ENCODE data around the gene PEX10. TPM values are rescaled to one million over a fixed set of nuclear protein-coding genes. Genes with fewer than 3 reads are reported as not detected.

Gene PEX10
- total and polyA plus RNA-seq, 4 donors: 6.2 to 16.4 (median 11.8) TPM

DNA sequence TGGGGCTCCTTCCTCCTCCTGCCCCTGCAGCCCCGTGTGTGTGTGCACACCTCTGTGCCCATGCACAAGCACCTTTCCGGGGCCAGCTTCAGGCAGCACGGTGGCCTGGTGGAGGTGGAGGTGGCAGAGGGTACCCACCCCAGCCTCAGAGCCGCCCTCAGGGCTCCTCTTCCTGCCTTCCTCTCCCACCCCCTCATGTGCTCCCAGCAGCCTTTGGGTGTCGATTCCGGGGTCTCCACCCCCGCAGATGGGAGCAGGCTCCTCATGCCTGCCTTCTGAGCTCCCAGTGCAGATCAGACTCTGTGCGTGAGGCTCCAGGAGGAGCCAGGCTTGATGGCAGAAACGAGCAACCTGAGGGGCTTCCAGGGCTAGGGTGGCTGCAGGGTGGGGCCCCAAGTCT, 34.5 kb upstream of the PEX10 start:
- H3K27me3 ChIP-seq (ENCODE audit: control insufficient read depth in 4 of 4, insufficient read depth in 4 of 4, low read length in 3 of 4): peaks cover 0 to 9% (median 5%) of the 10 kb centered on the region in 4 donors
- TF ChIP-seq SP1 (IDR thresholded peaks at IDR 0.05): no peak
- TF ChIP-seq FOXA2 (IDR thresholded peaks at IDR 0.05): no peak
- no peak for TF ChIP-seq NR2F2 (IDR thresholded peaks at IDR 0.05)
- TF ChIP-seq, protein P1, sequence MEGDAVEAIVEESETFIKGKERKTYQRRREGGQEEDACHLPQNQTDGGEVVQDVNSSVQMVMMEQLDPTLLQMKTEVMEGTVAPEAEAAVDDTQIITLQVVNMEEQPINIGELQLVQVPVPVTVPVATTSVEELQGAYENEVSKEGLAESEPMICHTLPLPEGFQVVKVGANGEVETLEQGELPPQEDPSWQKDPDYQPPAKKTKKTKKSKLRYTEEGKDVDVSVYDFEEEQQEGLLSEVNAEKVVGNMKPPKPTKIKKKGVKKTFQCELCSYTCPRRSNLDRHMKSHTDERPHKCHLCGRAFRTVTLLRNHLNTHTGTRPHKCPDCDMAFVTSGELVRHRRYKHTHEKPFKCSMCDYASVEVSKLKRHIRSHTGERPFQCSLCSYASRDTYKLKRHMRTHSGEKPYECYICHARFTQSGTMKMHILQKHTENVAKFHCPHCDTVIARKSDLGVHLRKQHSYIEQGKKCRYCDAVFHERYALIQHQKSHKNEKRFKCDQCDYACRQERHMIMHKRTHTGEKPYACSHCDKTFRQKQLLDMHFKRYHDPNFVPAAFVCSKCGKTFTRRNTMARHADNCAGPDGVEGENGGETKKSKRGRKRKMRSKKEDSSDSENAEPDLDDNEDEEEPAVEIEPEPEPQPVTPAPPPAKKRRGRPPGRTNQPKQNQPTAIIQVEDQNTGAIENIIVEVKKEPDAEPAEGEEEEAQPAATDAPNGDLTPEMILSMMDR (IDR thresholded peaks at IDR 0.05; ENCODE audit: low read depth, low read length, missing input control): no peak
- TF ChIP-seq JUND (IDR thresholded peaks at IDR 0.05): no peak
- TF ChIP-seq YY1 (IDR thresholded peaks at IDR 0.05): no peak
- TF ChIP-seq, protein P2, sequence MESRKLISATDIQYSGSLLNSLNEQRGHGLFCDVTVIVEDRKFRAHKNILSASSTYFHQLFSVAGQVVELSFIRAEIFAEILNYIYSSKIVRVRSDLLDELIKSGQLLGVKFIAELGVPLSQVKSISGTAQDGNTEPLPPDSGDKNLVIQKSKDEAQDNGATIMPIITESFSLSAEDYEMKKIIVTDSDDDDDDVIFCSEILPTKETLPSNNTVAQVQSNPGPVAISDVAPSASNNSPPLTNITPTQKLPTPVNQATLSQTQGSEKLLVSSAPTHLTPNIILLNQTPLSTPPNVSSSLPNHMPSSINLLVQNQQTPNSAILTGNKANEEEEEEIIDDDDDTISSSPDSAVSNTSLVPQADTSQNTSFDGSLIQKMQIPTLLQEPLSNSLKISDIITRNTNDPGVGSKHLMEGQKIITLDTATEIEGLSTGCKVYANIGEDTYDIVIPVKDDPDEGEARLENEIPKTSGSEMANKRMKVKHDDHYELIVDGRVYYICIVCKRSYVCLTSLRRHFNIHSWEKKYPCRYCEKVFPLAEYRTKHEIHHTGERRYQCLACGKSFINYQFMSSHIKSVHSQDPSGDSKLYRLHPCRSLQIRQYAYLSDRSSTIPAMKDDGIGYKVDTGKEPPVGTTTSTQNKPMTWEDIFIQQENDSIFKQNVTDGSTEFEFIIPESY (IDR thresholded peaks at IDR 0.05): no peak
- TF ChIP-seq, protein P3, sequence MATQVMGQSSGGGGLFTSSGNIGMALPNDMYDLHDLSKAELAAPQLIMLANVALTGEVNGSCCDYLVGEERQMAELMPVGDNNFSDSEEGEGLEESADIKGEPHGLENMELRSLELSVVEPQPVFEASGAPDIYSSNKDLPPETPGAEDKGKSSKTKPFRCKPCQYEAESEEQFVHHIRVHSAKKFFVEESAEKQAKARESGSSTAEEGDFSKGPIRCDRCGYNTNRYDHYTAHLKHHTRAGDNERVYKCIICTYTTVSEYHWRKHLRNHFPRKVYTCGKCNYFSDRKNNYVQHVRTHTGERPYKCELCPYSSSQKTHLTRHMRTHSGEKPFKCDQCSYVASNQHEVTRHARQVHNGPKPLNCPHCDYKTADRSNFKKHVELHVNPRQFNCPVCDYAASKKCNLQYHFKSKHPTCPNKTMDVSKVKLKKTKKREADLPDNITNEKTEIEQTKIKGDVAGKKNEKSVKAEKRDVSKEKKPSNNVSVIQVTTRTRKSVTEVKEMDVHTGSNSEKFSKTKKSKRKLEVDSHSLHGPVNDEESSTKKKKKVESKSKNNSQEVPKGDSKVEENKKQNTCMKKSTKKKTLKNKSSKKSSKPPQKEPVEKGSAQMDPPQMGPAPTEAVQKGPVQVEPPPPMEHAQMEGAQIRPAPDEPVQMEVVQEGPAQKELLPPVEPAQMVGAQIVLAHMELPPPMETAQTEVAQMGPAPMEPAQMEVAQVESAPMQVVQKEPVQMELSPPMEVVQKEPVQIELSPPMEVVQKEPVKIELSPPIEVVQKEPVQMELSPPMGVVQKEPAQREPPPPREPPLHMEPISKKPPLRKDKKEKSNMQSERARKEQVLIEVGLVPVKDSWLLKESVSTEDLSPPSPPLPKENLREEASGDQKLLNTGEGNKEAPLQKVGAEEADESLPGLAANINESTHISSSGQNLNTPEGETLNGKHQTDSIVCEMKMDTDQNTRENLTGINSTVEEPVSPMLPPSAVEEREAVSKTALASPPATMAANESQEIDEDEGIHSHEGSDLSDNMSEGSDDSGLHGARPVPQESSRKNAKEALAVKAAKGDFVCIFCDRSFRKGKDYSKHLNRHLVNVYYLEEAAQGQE (IDR thresholded peaks at IDR 0.05): no peak
- TF ChIP-seq EGR1 (IDR thresholded peaks at IDR 0.05; ENCODE audit: low read depth in 2 of 2): no peak
- TF ChIP-seq HNF4G (IDR thresholded peaks at IDR 0.05): no peak
- no peak for TF ChIP-seq HNF4A (conservative IDR thresholded peaks at IDR 0.05)
- TF ChIP-seq RXRA (IDR thresholded peaks at IDR 0.05): no peak
- no peak for TF ChIP-seq GABPA (IDR thresholded peaks at IDR 0.05 in 1 of 2, conservative IDR thresholded peaks at IDR 0.05 in 1 of 2)
- no peak for TF ChIP-seq FOXA1 (IDR thresholded peaks at IDR 0.05)
- TF ChIP-seq, protein P4, sequence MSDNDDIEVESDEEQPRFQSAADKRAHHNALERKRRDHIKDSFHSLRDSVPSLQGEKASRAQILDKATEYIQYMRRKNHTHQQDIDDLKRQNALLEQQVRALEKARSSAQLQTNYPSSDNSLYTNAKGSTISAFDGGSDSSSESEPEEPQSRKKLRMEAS (IDR thresholded peaks at IDR 0.05): no peak
- no peak for TF ChIP-seq TAF1 (conservative IDR thresholded peaks at IDR 0.05)
- TF ChIP-seq, protein P5, sequence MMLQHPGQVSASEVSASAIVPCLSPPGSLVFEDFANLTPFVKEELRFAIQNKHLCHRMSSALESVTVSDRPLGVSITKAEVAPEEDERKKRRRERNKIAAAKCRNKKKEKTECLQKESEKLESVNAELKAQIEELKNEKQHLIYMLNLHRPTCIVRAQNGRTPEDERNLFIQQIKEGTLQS (IDR thresholded peaks at IDR 0.05): no peak
- no peak for TF ChIP-seq RAD21 (IDR thresholded peaks at IDR 0.05)
- H3K9ac ChIP-seq (ENCODE audit: low read depth in 1 of 2, low read length in 2 of 2): no peak overlapping the region
- no peak overlapping the region for H3K4me3 ChIP-seq (ENCODE audit: low read depth in 1 of 3, low read length in 3 of 3)
- 56% methylated on average over 9 of the region's 9 CpGs for WGBS
- H3K4me1 ChIP-seq (ENCODE audit: control insufficient read depth in 4 of 4, insufficient read depth in 4 of 4, low read length in 3 of 4): peaks cover 0 to 2% (median 0%) of the 10 kb centered on the region in 4 donors
- H3K9me3 ChIP-seq (ENCODE audit: control insufficient read depth in 4 of 4, low read length in 3 of 4): no peaks in the 10 kb centered on the region
- H3K36me3 ChIP-seq (ENCODE audit: control insufficient read depth in 4 of 4, insufficient read depth in 3 of 4, low read depth in 1 of 4, low read length in 3 of 4): no peaks in the 10 kb centered on the region
- DNase-seq (ENCODE audit: low spot score): no peak
- no peak overlapping the region for H3K27ac ChIP-seq (ENCODE audit: low read depth in 1 of 2, low read length in 2 of 2)
